HEK293 (cell line): ENCODE data around the gene CNTFR.

Experiments used
- CTCF ChIA-PET: fragments of 350-600 bp; formaldehyde crosslinking; extraction: SDS; loops from one replicate; lab custom pipeline; 2021; ENCODE audit warnings: antibody characterized with exemption; lab: Yijun Ruan, JAX
- POLR2A ChIA-PET: fragments of 300-600 bp; formaldehyde crosslinking; extraction: SDS; loops from one replicate; lab custom pipeline; 2020; ENCODE audit warnings: antibody characterized with exemption, inconsistent platforms; lab: Yijun Ruan, JAX
- H3K27ac ChIP-seq: fragments of 200-500 bp; sonication (Bioruptor generic); 2 replicates; pipeline ENCODE4 v1.5.1; 2014; ENCODE audit warnings: low read depth, low read length, control low read depth, inconsistent platforms; ENCODE audit errors: extremely low read depth
- H3K36me3 ChIP-seq, 2 experiments: fragments of 200-500 bp in 1 of 2; sonication (Bioruptor generic) in 1 of 2; 1 replicate in 1 of 2; 2 replicates in 1 of 2; pipeline ENCODE4 v1.5.1; 2014 to 2017; ENCODE audit warnings: inconsistent platforms in 2 of 2, low read length in 2 of 2; ENCODE audit not compliant: control insufficient read depth in 2 of 2, insufficient read depth in 1 of 2
- H3K4me1 ChIP-seq: fragments of 200-500 bp; sonication (Bioruptor generic); 2 replicates; pipeline ENCODE4 v1.5.1; 2014; ENCODE audit warnings: mild to moderate bottlenecking, low read length, inconsistent platforms; ENCODE audit not compliant: control insufficient read depth, insufficient read depth
- H3K4me3 ChIP-seq: 2 replicates; pipeline ENCODE4 v1.5.1; 2011; ENCODE audit warnings: low read depth, mild to moderate bottlenecking, control low read depth, low read length, moderate library complexity
- H3K9me3 ChIP-seq: fragments of 200-500 bp; sonication (Bioruptor generic); 2 replicates; pipeline ENCODE4 v1.5.1; 2014; ENCODE audit warnings: low read depth, low read length, inconsistent platforms; ENCODE audit not compliant: control insufficient read depth, insufficient read depth
- OSR2 ChIP-seq: fragments of 450-650 bp; formaldehyde crosslinking; IDR thresholded peaks from 2 replicates; pipeline ENCODE4 v1.5.1; 2016; ENCODE audit warnings: missing biosample characterization, missing genetic modification characterization
- RBAK ChIP-seq: fragments of 450-650 bp; formaldehyde crosslinking; IDR thresholded peaks from 2 replicates; pipeline ENCODE4 v1.5.1; 2016; ENCODE audit warnings: missing biosample characterization, missing genetic modification characterization
- SCRT1 ChIP-seq: fragments of 450-650 bp; formaldehyde crosslinking; IDR thresholded peaks from 2 replicates; pipeline ENCODE4 v1.5.1; 2016; ENCODE audit warnings: missing biosample characterization, missing genetic modification characterization, borderline replicate concordance
- SP2 ChIP-seq: fragments of 450-650 bp; formaldehyde crosslinking; IDR thresholded peaks from 2 replicates; pipeline ENCODE4 v1.5.1; 2016; ENCODE audit warnings: missing biosample characterization, missing genetic modification characterization
- ZBTB1 ChIP-seq: fragments of 450-650 bp; formaldehyde crosslinking; IDR thresholded peaks from 2 replicates; pipeline ENCODE4 v1.5.1; 2016; ENCODE audit warnings: missing biosample characterization, missing genetic modification characterization
- ZBTB7A ChIP-seq: fragments of 450-650 bp; formaldehyde crosslinking; IDR thresholded peaks from 2 replicates; pipeline ENCODE4 v1.5.1; 2016; ENCODE audit warnings: low read depth, missing biosample characterization, missing genetic modification characterization
- ZFHX2 ChIP-seq: fragments of 450-650 bp; formaldehyde crosslinking; conservative IDR thresholded peaks from 2 replicates; pipeline ENCODE4 v1.5.1; 2016; ENCODE audit warnings: missing biosample characterization, missing genetic modification characterization
- ZFP37 ChIP-seq: fragments of 450-650 bp; formaldehyde crosslinking; IDR thresholded peaks from 2 replicates; pipeline ENCODE4 v1.5.1; 2016; ENCODE audit warnings: missing biosample characterization, missing genetic modification characterization
- ZFP41 ChIP-seq: fragments of 450-650 bp; formaldehyde crosslinking; IDR thresholded peaks from 2 replicates; pipeline ENCODE4 v1.5.1; 2016; ENCODE audit warnings: missing biosample characterization, missing genetic modification characterization, borderline replicate concordance
- ZIC2 ChIP-seq: fragments of 450-650 bp; formaldehyde crosslinking; IDR thresholded peaks from 2 replicates; pipeline ENCODE4 v1.5.1; 2016; ENCODE audit warnings: missing biosample characterization, missing genetic modification characterization
- ZNF121 ChIP-seq: fragments of 450-650 bp; formaldehyde crosslinking; IDR thresholded peaks from 2 replicates; pipeline ENCODE4 v1.5.1; 2016; ENCODE audit warnings: missing biosample characterization, missing genetic modification characterization
- ZNF184 ChIP-seq: fragments of 450-650 bp; IDR thresholded peaks from 2 replicates; pipeline ENCODE4 v1.5.1; 2018; ENCODE audit warnings: missing biosample characterization, mild to moderate bottlenecking, missing genetic modification characterization
- ZNF24 ChIP-seq: fragments of 450-650 bp; formaldehyde crosslinking; IDR thresholded peaks from 2 replicates; pipeline ENCODE4 v1.5.1; 2016; ENCODE audit warnings: missing biosample characterization, missing genetic modification characterization
- ZNF292 ChIP-seq: fragments of 450-650 bp; formaldehyde crosslinking; IDR thresholded peaks from 2 replicates; pipeline ENCODE4 v1.5.1; 2016; ENCODE audit warnings: low read depth, missing biosample characterization, missing genetic modification characterization, borderline replicate concordance
- ZNF37A ChIP-seq: fragments of 450-650 bp; IDR thresholded peaks from 2 replicates; pipeline ENCODE4 v1.5.1; 2018; ENCODE audit warnings: missing biosample characterization, missing genetic modification characterization
- ZNF423 ChIP-seq: fragments of 450-650 bp; formaldehyde crosslinking; IDR thresholded peaks from 2 replicates; pipeline ENCODE4 v1.5.1; 2016; ENCODE audit warnings: missing biosample characterization, missing genetic modification characterization
- ZNF514 ChIP-seq: fragments of 450-650 bp; formaldehyde crosslinking; IDR thresholded peaks from 2 replicates; pipeline ENCODE4 v1.5.1; 2016; ENCODE audit warnings: missing biosample characterization, missing genetic modification characterization
- ZNF530 ChIP-seq: fragments of 450-650 bp; formaldehyde crosslinking; IDR thresholded peaks from 2 replicates; pipeline ENCODE4 v1.5.1; 2016; ENCODE audit warnings: low read depth, missing biosample characterization, missing genetic modification characterization
- ZNF600 ChIP-seq: fragments of 450-650 bp; formaldehyde crosslinking; IDR thresholded peaks from 2 replicates; pipeline ENCODE4 v1.5.1; 2016; ENCODE audit warnings: missing biosample characterization, missing genetic modification characterization
- ZNF623 ChIP-seq: fragments of 450-650 bp; formaldehyde crosslinking; IDR thresholded peaks from 2 replicates; pipeline ENCODE4 v1.5.1; 2016; ENCODE audit warnings: missing biosample characterization, missing genetic modification characterization
- ZNF776 ChIP-seq: fragments of 450-650 bp; formaldehyde crosslinking; IDR thresholded peaks from 2 replicates; pipeline ENCODE4 v1.5.0; 2017; ENCODE audit warnings: missing biosample characterization, missing genetic modification characterization, borderline replicate concordance
- TF ChIP-seq, protein P1 (sequence below): fragments of 450-650 bp; formaldehyde crosslinking; IDR thresholded peaks from 2 replicates; pipeline ENCODE4 v1.5.1; 2016; ENCODE audit warnings: missing biosample characterization, missing genetic modification characterization
- TF ChIP-seq, protein P2 (sequence below): fragments of 450-650 bp; formaldehyde crosslinking; IDR thresholded peaks from 2 replicates; pipeline ENCODE4 v1.5.1; 2017; ENCODE audit warnings: missing biosample characterization, missing genetic modification characterization
- TF ChIP-seq, protein P3 (sequence below): fragments of 450-650 bp; formaldehyde crosslinking; IDR thresholded peaks from 2 replicates; pipeline ENCODE4; 2016; ENCODE audit warnings: missing biosample characterization, missing genetic modification characterization

The CNTFR gene

DNA sequence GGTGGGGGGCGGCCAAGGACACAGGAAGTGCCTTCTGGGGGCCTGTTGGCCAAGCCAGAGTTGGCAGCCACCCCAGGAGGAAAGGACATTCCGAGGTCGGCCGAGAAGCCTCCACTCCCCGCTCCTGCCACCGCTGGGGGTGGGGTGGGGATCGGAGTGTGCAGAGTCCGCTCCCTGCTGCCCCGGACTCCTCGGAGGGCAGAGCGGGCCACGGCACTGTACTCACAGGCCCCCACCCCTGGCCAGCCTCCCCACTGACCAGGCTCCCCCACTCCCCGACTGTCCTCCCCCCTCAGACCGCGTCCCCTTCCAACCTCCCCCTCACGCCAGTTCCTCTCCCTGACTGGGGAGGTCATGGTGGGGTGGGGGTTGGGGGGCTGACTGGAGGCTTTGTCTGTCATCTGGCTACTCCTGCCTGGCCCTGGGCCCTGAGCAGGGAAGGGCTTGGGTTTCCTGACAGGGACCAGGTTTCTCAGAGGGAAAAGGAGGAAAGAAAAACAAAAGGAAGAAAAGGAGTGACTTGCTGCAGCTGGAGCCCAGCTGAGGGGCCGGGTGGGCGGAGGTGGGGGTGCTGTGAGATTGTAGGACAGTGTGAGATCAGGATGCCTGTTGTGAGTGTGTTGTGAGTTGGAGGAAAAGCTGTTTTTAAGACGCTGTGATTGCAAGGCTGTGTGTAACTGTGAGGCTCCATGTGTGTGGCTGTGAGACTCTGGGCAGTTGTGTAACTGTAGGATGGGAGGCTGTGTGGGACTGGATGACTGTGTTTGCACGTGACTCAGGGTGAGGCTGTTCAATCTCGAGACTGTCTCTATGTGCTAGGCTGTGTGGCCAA lies 29.7 kb downstream of the CNTFR start:
- no peak for TF ChIP-seq ZNF121 (tag by site-specific recombination)
- 0 out of 2 replicates have a peak, but pooled peaks have one; percentile 11 for TF ChIP-seq ZIC2 (tag by site-specific recombination)
- TF ChIP-seq ZFHX2 (tag by site-specific recombination): peak; percentile 40
- POLR2A ChIA-PET: no interaction called here
- CTCF ChIA-PET: interaction anchor here (0.9 to 2.3 kb wide), 4 partner anchors 9 to 44 kb away, joined by 3 to 13 read pairs (median 6); no protein-coding TSS in a partner anchor
- Histone ChIP-seq H3K4me3 (no peak overlapping the region), H3K27ac (no peak overlapping the region), H3K9me3 (no peaks in the 10 kb centered on the region), H3K4me1 (peaks cover 1% of the 10 kb centered on the region; the same call in 1 of the 2 replicates), H3K36me3 (no peaks in the 10 kb centered on the region)

DNA sequence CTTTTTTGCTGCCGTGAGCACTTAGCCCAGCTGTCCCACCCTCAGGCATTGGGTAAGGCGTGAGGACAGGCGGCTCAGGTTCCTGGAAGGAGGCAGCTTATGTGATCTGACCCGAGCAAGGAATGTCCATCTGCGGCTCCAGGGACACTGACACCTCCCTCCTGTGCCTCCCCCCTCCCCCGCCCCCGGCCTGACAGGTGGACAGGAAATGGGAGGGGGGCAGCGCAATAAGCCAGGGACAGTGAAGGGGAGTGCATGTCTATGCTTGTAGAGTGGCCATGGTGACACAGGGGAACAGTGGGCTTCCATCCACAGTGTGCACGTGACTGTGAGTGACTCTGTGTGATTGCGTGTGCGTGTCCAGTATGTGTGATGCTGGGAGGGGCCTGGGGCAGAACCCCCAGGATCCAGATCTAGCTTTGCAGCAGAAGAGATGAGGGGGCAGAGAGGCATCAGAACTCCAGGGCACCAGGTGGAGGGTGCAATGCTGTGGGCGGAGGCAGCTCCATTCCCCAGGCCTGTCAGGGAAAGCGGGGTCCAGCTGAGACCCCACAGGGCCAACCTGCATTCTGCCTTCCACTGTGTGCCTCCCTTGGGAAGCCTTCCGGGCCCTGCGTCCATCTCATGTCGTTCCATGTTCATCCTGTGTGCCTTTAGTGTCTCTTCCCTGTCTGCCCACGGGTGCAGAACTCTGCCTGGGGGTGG lies 30.5 kb downstream of the CNTFR start:
- Histone ChIP-seq H3K4me1 (peaks cover 3% of the 10 kb centered on the region; the same call in 1 of the 2 replicates), H3K36me3 (no peaks in the 10 kb centered on the region), H3K4me3 (no peak overlapping the region), H3K27ac (no peak overlapping the region)
- POLR2A ChIA-PET: interaction anchor here (1.0 kb wide), 1 partner anchor 39 kb away, joined by 3 read pairs; no protein-coding TSS in a partner anchor
- TF ChIP-seq ZNF776 (no peak), ZNF37A (no peak), ZNF600 (tag by site-specific recombination) (no peak), ZNF24 (tag by site-specific recombination) (no peak), ZNF530 (tag by site-specific recombination) (no peak), SCRT1 (no peak)
- TF ChIP-seq, all 188 proteins: peak for 0
- H3K9me3 ChIP-seq: no peaks in the 10 kb centered on the region
- CTCF ChIA-PET: interaction anchor here (0.6 to 2.3 kb wide), 4 partner anchors 11 to 436 kb away, joined by 3 to 13 read pairs (median 3); no protein-coding TSS in a partner anchor

DNA sequence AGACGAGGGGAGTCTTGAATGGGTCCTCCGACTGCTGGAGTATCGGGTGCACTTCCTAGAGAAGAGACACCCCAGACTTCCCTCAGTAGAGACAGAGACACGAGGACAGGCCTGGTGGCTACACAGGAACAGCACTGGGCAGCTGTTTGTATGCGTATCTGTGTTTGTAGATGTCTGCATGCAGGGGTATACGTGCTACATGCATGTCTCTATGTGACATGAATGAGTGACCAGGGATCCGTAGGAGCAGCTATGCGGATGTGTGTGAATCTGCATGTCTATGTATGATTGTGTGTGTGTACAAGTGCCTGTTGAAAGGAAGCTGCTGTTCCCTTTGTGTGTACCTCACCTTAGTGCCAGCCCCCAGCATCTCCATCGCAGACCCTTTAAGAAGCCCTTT lies 31.2 kb downstream of the CNTFR start:
- Histone ChIP-seq H3K4me1 (peaks cover 3% of the 10 kb centered on the region; the same call in 1 of the 2 replicates), H3K27ac (no peak overlapping the region), H3K9me3 (no peaks in the 10 kb centered on the region), H3K36me3 (no peaks in the 10 kb centered on the region), H3K4me3 (no peak overlapping the region)
- TF ChIP-seq ZNF184 (tag by site-specific recombination) (no peak), ZNF292 (tag by site-specific recombination) (no peak), ZFP37 (no peak), ZNF514 (tag by site-specific recombination) (no peak), ZNF423 (no peak), SP2 (tag by site-specific recombination) (no peak), ZNF623 (no peak), ZFP41 (tag by site-specific recombination) (no peak), RBAK (no peak), ZBTB7A (tag by site-specific recombination) (no peak), ZBTB1 (tag by site-specific recombination) (no peak), OSR2 (tag by site-specific recombination) (no peak)
- TF ChIP-seq, protein P1, sequence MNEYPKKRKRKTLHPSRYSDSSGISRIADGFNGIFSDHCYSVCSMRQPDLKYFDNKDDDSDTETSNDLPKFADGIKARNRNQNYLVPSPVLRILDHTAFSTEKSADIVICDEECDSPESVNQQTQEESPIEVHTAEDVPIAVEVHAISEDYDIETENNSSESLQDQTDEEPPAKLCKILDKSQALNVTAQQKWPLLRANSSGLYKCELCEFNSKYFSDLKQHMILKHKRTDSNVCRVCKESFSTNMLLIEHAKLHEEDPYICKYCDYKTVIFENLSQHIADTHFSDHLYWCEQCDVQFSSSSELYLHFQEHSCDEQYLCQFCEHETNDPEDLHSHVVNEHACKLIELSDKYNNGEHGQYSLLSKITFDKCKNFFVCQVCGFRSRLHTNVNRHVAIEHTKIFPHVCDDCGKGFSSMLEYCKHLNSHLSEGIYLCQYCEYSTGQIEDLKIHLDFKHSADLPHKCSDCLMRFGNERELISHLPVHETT (tag by site-specific recombination): no peak
- TF ChIP-seq, protein P2, sequence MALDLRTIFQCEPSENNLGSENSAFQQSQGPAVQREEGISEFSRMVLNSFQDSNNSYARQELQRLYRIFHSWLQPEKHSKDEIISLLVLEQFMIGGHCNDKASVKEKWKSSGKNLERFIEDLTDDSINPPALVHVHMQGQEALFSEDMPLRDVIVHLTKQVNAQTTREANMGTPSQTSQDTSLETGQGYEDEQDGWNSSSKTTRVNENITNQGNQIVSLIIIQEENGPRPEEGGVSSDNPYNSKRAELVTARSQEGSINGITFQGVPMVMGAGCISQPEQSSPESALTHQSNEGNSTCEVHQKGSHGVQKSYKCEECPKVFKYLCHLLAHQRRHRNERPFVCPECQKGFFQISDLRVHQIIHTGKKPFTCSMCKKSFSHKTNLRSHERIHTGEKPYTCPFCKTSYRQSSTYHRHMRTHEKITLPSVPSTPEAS (tag by site-specific recombination): no peak
- TF ChIP-seq, protein P3, sequence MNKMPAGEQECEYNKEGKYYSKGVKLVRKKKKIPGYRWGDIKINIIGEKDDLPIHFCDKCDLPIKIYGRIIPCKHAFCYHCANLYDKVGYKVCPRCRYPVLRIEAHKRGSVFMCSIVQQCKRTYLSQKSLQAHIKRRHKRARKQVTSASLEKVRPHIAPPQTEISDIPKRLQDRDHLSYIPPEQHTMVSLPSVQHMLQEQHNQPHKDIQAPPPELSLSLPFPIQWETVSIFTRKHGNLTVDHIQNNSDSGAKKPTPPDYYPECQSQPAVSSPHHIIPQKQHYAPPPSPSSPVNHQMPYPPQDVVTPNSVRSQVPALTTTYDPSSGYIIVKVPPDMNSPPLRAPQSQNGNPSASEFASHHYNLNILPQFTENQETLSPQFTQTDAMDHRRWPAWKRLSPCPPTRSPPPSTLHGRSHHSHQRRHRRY (tag by site-specific recombination): no peak
- ChIA-PET POLR2A (interaction anchor here (1.0 kb wide), 1 partner anchor 39 kb away, joined by 3 read pairs; no protein-coding TSS in a partner anchor), CTCF (interaction anchor here (0.6 to 2.3 kb wide), 5 partner anchors 10 to 154 kb away, joined by 3 to 13 read pairs (median 4); no protein-coding TSS in a partner anchor)
